Fibroblast of lung (primary cell): ENCODE measurements around the gene GCLC.

ENCODE experiments used
- CTCF ChIP-seq, 2 donors: IDR thresholded peaks in 1 of 2; conservative IDR thresholded peaks in 1 of 2; 1 replicate in 1 of 2; 2 replicates in 1 of 2; pipeline ENCODE4 v1.5.1; 2011 to 2012; ENCODE audit warnings: low read length in 2 of 2, control low read depth in 1 of 2, inconsistent platforms in 1 of 2, low read depth in 1 of 2, mild to moderate bottlenecking in 1 of 2
- EZH2 ChIP-seq: IDR thresholded peaks from 2 replicates; pipeline ENCODE4 v1.5.1; 2012; ENCODE audit warnings: low read length, control low read depth, mild to moderate bottlenecking; ENCODE audit errors: missing control alignments

DNA sequence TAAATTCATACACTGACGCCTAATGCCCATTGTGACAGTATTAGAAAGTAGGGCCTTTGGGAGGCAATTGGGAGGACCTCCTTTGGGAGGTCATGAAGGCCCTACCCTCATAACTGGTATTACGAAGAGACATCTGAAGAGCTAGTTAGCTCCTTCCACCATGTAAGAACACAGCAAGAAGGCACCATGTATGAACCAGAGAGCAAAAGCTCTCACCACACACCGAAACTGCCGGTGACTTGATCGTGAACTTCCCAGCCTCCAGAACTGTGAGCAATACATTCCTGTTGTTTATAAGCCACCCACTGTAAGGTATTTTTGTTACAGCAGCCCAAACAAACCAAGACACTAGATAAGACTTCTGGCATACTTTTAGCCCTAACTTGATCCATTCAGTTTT is 41.8 kb downstream of the GCLC start:
- no peak for TF ChIP-seq CTCF (conservative IDR thresholded peaks at IDR 0.05 in 1 of 2, IDR thresholded peaks at IDR 0.05 in 1 of 2; ENCODE audit: low read depth in 1 of 2, low read length in 2 of 2)
- no peak for TF ChIP-seq EZH2
